Stimulated activated CD4-positive, alpha-beta T cell treated with anti-CD3 and anti-CD28 coated beads, TNF-alpha, amount 100 ng/mL, for 1 hour (primary cell): ENCODE data around the gene COL4A4.

Experiments
- DNase-seq, 3 donors: peaks; one replicate each; pipeline ENCODE4 v3.0.0-alpha.2; 2020; ENCODE audit warnings: low read depth in 3 of 3, low spot score in 1 of 3

The COL4A4 gene

DNA sequence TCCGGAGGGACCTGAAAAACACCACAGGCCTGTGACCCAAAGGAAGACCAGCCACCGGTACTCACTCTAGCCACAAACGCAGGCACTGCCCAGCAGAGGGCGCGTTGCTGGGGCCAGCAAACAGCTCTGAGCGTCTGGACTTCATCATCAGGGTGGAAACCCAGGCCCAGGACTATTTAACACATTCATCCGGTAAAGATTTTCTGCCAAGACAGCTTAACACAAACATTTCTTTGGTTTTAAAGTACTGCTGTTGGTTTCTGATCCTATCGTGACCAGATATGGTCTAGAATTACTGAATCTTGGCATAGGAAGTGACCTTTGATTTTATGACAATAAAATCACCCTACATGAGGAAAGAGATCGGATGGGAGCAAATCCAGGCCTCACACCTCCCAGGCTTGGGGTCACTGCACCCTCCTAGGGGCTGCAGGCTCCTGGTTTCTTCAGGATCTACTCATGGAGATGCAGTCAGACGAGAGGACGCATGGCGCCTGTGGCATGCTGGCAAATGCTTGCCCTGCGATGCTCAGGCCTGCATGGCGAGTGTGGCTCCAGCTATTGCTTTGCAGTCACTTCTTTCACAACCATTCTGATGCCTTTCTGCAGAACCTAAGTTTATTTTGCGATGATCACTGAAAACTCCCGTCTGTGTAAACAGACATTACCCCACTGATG lies 130.4 kb downstream of the COL4A4 start:
- DNase-seq, result peak in 1 of 3 donors; percentile 6

DNA sequence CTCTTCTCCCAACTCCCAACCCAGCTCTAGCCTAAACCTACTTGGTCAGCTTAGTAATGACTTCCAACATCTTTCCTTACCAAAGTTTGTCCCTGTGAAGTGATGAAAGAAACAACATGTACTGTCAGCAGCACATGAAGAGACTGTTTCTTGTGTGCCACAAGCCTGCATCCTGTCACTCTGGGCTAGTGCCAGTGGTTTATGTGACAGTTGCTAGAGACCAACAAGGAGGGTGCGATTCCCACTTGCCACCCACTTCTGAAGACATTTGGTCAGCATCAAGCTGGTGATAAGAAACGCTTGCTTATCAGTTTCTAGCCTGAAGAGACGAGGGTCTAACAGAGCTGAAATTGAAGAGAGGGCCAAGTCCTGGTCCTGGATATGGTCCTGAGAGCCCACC lies 132.6 kb downstream of the COL4A4 start:
- DNase-seq, result no peak

DNA sequence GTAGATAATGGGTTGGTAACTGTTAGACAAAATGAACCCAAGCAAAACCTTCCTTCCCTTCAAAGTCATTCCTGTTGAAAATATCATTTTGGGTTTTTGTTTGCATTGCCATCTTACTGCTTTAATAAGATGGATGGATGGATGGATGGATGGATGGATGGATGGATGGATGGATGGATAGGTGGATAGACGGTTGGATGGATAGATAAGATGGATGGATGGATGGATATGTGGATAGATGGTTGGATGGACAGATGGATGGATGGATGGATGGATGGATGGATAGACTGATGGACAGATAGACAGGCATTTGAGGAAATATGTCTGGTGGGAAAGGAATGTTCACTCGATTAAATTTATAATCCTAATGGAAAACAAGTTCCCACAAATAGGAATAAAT lies 133.2 kb downstream of the COL4A4 start:
- no peak for DNase-seq

DNA sequence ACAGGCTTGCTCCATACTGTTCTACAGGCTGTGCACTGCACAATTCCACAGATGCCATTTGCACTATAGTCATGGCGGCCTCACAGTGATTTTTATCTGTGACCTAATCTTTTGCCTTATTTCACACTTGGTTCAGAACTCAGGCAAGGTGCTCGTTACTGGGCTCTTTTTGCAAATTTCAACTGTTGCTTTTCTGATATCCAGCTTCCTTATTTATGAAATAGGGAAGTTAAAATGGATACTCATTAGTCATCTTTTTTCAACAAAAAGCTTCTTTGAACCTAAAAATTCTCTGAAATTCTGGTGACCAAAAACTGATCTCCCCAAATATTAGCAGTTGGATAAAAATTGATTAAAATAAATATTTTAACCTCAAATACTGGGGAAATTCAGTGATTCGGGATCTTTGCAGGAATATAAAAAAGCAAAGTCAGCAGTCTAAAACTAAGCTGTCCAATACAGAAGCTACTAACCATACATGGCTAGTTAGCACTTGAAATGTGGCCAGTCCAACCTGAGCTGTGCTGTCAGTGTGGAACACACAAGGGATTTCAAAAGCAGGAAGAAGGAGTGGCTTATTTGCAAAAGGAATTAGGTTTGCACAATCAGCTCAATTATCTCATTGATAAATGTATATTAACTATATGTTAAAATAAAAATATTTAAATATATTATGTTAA lies 134.4 kb downstream of the COL4A4 start:
- DNase-seq, result no peak

GRCh38 chr2:227025510-227025909 lies 138.5 kb downstream of the COL4A4 start:
- DNase-seq, result no peak

GRCh38 chr2:227022608-227023007 lies 141.4 kb downstream of the COL4A4 start:
- DNase-seq, result no peak

- DNase-seq, result no peak
These were observed 143.6 kb downstream of the COL4A4 start for GRCh38 chr2:227020416-227020815.

GRCh38 chr2:227016894-227017293 lies 147.1 kb downstream of the COL4A4 start:
- no peak for DNase-seq

DNA sequence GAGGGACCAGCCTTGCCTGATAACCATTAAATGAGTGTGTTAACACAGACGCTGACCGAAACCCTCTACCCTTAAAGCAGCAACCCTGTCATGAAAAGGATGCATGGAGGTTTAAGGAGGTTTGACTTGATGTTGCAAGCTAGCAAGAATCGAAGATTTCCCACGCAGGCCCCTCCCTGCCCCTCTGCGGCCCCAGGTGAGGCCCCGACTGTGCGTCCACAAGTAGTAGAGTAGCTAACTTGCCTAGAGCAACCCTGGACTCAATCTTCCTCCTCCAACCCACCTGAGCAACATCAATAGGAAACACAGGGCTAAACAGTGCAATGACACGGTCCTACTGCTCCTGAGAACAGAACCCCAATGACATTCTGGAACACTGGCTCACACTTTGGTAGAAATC lies 150.1 kb downstream of the COL4A4 start:
- DNase-seq, result no peak

GRCh38 chr2:227013330-227013729 lies 150.7 kb downstream of the COL4A4 start:
- DNase-seq, result no peak

GRCh38 chr2:227010433-227010832 lies 153.6 kb downstream of the COL4A4 start:
- no peak for DNase-seq

DNA sequence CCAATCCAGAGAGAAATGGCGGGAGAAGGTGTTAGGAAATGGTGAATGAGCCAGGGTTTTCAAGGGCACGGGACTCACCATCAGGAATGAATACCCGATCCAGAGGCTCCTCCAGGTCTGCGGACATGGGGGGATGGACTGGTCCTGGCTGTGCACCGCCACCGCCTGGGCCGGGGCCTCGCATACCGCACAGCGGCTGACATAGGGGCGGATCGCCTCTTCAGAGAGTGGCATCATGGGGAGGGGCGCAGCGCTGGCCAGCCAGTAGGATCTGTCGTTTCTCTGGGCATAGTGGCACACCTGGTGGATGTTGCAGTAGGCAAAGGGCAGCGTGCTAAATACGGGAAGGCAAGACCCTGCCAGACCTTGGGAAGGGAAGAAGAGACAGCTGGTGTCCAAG lies 156.1 kb downstream of the COL4A4 start:
- DNase-seq, result no peak

- no peak for DNase-seq
These were observed 156.9 kb downstream of the COL4A4 start for GRCh38 chr2:227007148-227007547.

DNA sequence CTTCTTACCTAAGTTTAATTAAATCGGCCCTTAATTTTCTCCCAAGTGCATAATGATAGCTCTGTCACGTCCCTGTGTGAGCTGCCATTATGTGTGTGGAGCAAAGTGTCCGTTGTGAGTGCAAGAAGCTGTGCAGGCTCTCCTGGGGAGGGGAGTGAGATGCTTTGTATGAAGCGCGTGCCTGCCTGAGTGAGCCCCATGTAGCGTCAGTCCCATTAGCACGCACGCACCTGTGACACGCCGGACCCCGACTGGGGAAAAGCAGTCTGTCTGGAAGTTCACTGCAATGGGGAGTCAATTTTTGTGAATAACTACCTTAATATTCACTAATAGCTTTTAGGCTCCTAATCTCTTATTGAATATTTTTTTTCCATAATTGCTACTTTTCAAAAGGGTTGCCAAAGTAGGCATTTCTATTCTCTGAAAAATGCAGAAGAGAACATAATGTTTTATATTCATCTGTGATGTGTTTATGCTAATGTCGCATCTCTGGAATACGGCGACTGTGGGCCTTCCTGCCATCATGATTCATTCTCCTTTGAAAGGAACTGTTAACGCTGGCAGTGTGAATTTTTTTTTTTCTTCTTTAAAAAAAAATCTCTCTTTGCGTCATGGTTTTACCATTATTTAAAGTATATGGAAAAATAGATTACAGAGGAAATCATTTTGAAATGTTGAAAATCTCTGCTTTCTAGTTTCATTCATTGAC lies 157.7 kb downstream of the COL4A4 start:
- no peak for DNase-seq

GRCh38 chr2:227004482-227004881 lies 159.5 kb downstream of the COL4A4 start:
- no peak for DNase-seq

DNA sequence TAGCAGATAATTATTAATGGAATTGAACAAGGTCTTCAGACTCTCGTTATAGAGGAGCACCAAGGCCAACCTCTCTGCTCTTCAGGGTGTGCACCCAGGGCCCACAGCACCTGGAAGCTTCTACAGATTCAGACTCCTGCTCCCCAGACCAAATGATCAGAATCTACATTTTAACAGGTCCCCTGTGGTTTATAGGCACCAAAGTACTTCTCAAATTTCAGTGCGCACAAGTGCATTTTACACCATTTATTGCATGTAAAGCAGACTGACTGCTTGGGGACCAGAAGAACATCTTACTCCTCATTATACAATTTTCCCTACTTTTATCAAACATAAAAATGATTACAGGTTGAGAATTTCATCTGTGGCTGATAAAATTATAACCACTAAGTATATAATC lies 163.9 kb downstream of the COL4A4 start:
- DNase-seq, result no peak

GRCh38 chr2:226999661-227000060 lies 164.3 kb downstream of the COL4A4 start:
- DNase-seq, result no peak

DNA sequence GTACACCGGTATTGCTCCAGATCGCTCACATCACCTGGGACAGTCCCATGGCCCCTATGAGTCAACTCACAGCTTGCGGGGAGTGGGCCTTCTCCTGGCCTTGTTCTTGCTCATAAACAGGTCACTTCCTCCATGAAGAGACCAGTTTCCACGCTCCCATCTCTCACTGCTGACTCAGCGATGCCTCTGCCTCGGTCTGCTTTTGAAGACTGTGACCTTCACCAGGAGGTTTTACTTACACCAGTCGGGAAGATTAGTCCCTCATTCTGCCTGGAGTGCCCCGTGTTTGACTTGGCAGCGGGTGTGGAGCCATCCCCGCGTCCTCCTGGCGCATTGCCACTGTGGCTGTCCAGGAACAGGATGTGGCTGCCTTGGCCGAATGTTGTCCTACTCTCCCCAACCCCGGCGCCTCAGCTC lies 168.4 kb downstream of the COL4A4 start:
- peak in 1 of 3 donors; percentile 5 for DNase-seq

DNA sequence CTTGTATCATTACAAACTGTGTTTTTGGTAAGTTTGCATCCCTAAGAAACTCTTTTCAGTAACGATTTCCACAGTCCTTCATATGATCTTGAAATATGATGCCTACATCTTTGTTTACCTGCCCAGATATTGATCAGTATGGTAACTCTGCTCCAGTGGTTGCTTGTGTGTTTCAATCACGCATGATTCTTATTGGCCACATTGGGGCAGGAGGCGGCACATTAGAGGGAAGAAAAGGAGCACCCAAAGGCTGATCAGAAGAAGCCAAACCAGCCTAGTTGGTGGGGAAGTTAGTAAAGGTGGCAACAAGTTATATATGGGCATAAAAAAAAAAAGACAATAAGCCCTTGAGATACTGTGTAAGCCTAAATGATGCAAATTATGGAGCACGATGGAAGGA lies 169.2 kb downstream of the COL4A4 start:
- DNase-seq, result no peak

DNA sequence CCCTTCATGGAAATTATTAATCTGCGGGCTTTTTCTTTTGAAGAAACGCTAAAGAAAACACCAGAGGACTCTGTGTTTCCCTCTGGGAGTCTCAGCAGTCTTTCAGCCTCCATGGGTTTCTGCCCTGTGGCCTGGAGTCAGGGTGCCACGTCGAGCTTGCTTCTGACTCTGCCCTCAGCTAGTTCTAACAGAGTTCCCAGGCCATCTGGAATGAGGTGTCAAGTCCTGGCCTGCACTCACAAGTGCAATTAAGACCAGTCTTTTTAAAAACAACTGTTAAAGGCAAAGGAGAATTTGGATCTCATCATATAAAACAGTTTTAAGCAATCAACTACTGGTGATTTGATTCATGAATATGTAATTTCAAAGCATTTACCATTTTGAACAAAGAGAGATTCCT lies 170.8 kb downstream of the COL4A4 start:
- DNase-seq, result no peak

- no peak for DNase-seq
These were observed 172.3 kb downstream of the COL4A4 start for GRCh38 chr2:226991663-226992062.

DNA sequence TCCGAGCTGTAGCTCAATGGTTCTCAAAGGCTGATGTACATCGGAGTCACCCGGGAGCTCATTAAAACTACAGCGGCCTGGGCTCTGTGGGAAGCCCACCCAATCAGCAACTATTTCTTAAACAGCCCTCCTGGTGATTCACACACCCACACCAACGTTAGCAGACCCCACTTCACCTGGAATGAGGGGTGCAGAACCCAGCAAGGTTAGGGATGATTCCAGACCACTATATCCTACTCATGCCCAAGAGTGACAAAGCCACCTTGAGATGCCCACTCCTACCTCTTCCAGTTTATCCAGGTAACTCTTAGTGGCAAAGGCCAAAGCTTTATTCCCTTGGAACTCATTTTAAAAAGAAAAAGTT lies 178.4 kb downstream of the COL4A4 start:
- DNase-seq, result no peak
